Measurements from ENCODE around the gene FBXO7.

- TF ChIP-seq CTCF (IDR thresholded peaks at IDR 0.05; ENCODE audit: poor library complexity): no peak
- no peak for TF ChIP-seq EZH2 (IDR thresholded peaks at IDR 0.05; ENCODE audit: borderline replicate concordance)
Measured at GRCh38 chr22:32527756-32528155, 53.1 kb downstream of the FBXO7 start.

Measured in hepatocyte (in vitro differentiated cells).